Muscle of back (tissue), 11 donors: Measurements from ENCODE around the gene ACTA2. TPM values are rescaled to one million over a fixed set of nuclear protein-coding genes. Genes with fewer than 3 reads are reported as not detected.

Experiments used
- DNase-seq, 3 donors: peaks; one replicate each; pipeline versions ENCODE4 v3.0.0 to v3.0.0-alpha.2; 2013
- polyA plus RNA-seq, 10 donors: library from polyadenylated mRNA; unstranded; fragments of 120-200 nt; gene quantifications; one replicate each; pipeline ENCODE4 v1.2.1, GENCODE V29; 2013; ENCODE audit not compliant: insufficient read length in 10 of 10

ACTA2 gene
- polyA plus RNA-seq, 10 donors = 225 to 305 (median 232) TPM

DNA sequence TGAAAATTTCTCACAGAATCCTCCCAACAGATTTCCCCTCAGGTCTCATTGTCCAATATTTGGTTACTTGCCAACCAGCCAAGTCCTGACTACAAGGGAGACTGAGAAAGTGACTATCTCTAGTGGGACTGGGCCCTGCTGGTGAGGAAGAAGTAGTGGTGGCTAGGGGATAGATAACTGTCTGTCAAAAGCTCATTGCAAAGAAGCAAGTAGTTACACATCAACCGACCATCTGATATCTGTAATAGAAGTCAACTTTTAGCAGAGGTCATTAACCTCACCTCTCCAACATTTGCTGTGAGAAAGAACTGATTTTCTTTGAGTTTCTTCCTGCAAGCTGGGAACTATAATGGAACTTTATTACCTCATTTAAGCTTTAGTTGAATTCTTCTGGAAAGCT lies 57.3 kb downstream of the ACTA2 start:
- DNase-seq = no peak

DNA sequence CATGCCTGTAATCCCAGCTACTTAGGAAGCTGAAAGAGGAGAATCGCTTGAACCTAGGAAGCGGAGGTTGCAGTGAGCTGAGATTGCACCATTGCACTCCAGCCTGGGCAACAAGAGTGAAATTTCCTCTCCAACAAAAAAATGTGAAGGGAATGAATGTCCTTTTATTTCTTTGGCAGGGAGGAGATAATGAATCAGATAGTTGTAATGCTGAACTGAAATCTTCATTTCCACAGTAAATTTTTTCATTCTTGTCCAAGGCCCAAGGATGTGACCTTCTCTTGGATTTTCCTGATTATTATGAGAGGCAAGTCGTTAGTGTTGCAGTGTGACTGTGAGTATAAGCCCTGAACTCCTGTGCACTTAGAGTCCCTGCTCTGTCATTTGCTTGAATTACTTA lies 59.0 kb downstream of the ACTA2 start:
- DNase-seq = no peak

DNA sequence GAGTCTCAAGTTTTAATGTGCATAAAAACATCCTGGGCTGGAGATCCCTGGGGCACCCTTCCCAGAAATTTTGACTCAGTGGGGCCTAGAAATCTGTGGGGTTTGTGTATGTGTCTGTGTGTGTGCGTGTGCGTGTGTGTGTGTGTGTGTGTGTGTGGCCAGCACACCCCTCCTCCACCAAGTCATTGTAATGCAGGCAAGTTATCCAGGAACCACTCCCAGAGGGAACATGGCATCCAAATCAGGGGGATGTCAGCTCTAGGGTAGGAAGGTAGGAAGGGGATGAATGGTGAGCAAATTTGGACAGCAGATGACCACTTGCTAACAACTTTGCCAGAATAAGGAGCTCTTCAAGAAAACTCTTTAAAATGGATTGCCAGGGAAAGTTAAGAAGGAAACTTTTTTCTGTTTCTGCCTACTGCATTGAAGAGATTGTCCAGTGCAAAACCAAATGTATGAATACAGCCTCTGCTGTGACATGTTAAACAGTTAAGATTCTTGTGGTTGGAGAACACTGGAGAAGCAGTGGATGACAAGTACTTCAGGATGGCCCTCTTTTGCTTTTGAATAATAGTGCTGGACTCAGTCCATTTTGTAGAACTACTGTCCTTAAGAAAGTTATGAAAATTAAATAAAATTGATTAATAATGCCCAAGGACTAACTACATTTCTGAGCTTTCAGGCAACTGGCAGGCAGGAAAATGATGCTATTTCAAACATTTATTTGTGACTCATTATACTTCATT lies 60.2 kb downstream of the ACTA2 start:
- DNase-seq = no peak

DNA sequence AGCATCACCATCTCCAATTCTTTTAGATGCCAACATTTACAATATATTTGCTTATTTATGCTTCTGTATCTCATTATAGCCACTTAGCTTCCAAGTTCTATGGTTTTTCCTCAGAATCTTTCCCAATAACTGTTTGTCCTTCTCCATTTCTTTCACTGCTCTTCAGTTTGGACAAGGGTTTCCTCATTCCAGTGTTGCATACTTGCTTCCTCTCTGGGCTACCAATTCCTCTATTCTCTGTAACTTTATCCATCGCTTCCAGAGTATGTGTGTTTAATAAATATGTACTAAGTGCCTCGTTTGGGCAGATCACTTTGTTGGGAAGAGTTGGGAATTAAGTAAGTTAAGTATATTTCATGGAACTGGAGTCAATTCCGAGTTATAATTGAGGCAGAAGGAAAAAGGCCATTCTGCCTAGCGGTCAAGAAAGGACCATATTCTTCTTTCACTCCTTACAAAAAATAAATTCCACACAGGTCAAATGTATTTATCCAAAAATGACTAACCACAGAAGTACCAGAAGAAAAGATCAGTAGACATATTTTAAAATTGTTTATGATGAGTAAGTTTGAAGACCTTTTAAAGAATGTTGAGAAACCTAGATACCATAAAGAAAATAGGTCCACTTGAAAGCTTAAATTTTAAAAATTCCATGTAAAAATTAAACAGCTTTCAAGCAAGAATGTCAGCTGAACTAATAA lies 61.7 kb downstream of the ACTA2 start:
- no peak for DNase-seq

DNA sequence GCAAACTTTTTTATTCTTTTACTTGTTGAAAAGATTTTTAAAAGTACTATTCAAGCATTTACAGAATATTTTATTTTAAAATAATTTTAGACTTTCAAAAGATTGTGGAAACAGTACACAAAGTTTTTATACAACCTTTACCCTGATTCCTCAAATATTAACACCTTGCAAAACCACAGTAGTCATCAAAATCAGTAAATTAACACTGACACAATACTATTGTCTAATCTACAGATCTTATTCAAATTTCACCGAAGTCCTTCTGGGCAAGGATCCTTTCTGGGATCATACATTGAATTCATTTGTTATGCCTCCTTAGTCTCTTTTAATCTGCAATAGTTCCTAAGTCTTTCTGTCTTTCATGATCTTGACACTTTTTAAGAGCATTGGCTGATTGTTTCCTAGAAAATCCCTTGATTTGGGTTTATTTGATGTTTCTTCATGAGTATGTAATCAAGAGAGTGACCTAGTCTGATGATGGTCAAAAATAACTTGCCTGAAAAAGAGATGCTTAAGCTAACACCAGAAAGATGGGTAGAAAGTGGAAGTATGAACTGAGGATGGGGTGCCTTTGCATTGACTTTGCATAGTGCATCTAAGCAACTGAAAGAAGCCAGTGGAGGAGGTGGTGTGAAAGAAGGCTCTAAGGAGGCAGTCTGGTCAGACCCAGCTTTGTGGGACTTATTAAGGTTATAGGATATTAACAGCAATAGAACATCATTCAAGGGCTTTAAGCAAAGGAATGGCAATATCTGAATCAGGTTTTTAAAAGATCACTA lies 62.8 kb downstream of the ACTA2 start:
- DNase-seq = no peak

DNA sequence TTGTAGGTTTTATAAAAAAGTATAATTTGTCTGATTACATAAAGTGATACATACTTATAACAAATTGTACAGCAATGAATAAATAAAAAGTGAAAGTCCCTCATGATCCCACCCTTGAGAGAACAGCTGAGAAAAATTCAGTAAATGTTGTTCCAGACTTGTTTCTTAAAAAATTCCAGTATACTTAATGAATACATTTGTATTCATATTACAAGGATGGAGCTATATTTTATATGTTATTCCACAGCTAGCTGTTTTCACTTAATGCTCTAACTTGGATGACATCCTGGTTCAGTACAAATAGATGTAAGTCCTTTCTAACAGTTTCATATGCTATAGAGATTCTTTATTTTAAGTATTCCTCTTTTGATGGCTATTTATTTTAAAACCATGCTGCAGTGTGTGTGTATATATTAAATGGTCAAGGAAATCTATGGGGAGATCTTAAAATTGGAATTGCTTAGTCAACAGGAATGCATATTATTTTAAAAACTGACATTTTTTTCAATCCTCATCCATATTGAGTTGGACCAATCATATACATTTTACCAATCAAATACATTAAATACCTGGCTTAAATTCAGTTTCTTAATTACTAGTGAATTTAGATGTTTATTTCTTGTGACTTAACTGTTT lies 63.6 kb downstream of the ACTA2 start:
- DNase-seq = peak in 1 of 3 donors; percentile 74

DNA sequence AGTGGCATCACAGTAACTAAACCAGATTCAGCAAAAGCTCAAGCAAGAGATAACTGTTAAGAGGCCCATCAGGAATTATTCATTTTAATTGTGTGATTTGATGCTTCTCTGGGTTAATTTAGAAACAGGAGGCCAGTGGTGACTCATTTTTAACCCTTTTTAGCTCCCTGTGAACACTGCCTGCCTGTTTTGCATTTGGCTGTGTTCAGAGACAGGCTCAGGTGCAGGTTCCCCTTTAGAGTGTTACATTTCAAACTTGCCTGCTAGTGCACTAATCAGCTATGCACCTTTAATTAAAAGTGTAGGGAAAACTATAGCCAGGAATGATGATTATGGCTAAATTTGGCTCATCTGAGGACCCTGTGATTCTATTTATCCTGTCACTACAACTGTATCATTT lies 66.0 kb downstream of the ACTA2 start:
- no peak for DNase-seq

Other genes with a start within 250 kb of the ACTA2 start
- under 1 TPM in 2 of 10 donors, not detected in 8; 0.51 to 0.53 TPM for gene LIPK, start 246.5 kb downstream of the ACTA2 start, polyA plus RNA-seq
- gene LIPN, start 192.8 kb downstream of the ACTA2 start, polyA plus RNA-seq = 1 to 10 TPM in 1 of 10 donors, under 1 TPM in 2, not detected in 7; 0.13 to 1.8 (median 0.38) TPM
- gene LIPM, start 150.0 kb downstream of the ACTA2 start, polyA plus RNA-seq = 1 to 10 TPM in 1 of 10 donors, not detected in 9; 1.8 TPM
- under 1 TPM in 4 of 10 donors, not detected in 6; 0.13 to 0.98 (median 0.23) TPM for gene ANKRD22, start 100.9 kb downstream of the ACTA2 start, polyA plus RNA-seq
- 10 to 100 TPM in 1 of 10 donors, 1 to 10 TPM in 9; 5.0 to 10.5 (median 7.7) TPM for gene STAMBPL1, start 72.5 kb downstream of the ACTA2 start, polyA plus RNA-seq
- gene FAS, start 38.0 kb upstream of the ACTA2 start, polyA plus RNA-seq = 10 to 100 TPM in 4 of 10 donors, 1 to 10 TPM in 6; 6.0 to 12.4 (median 8.8) TPM